HG03139 (cell line): ENCODE results near the gene LST1.

Source experiments
- ATAC-seq: cut with Tn5 transposase; IDR thresholded peaks from one replicate; pipeline ENCODE4 v1.9.1; 2021; ENCODE audit not compliant: unreplicated experiment

LST1 gene

GRCh38 chr6:31559958-31560696 lies 25.9 kb upstream of the LST1 start:
- peak; percentile 63 for ATAC-seq

- no peak for ATAC-seq
These were observed 25.4 kb upstream of the LST1 start for GRCh38 chr6:31560697-31561058.

GRCh38 chr6:31567531-31568370 lies 18.3 kb upstream of the LST1 start:
- ATAC-seq, result no peak

GRCh38 chr6:31568537-31568961 lies 17.5 kb upstream of the LST1 start:
- ATAC-seq, result peak; percentile 50

- ATAC-seq, result no peak
These were observed 16.1 kb upstream of the LST1 start for GRCh38 chr6:31569861-31570536.

- peak; percentile 37 for ATAC-seq
These were observed 13.8 kb upstream of the LST1 start, which contains the start of gene LTA for GRCh38 chr6:31572041-31572911. LTA (plus strand) TSS chr6:31572289; CDS start chr6:31572743, 454 bp downstream.

- no peak for ATAC-seq
These were observed 12.6 kb upstream of the LST1 start for GRCh38 chr6:31573239-31574105.

GRCh38 chr6:31574106-31575061 lies 11.7 kb upstream of the LST1 start:
- no peak for ATAC-seq

- no peak for ATAC-seq
These were observed 10.7 kb upstream of the LST1 start, which contains the start of gene TNF for GRCh38 chr6:31575335-31575901. TNF (plus strand) TSS chr6:31575565; CDS start chr6:31575742, 177 bp downstream.

GRCh38 chr6:31575952-31576685 lies 10.0 kb upstream of the LST1 start:
- no peak for ATAC-seq

- ATAC-seq, result no peak
These were observed 9.0 kb upstream of the LST1 start for GRCh38 chr6:31576897-31577578.

- no peak for ATAC-seq
These were observed 8.5 kb upstream of the LST1 start for GRCh38 chr6:31577579-31577966.

- no peak for ATAC-seq
These were observed 7.6 kb upstream of the LST1 start for GRCh38 chr6:31578184-31579118.

GRCh38 chr6:31579119-31579505 lies 7.0 kb upstream of the LST1 start:
- ATAC-seq, result no peak

GRCh38 chr6:31579546-31580437 lies 6.3 kb upstream of the LST1 start:
- no peak for ATAC-seq
